ENCODE results near the gene TBKBP1.

TBKBP1 gene

DNA sequence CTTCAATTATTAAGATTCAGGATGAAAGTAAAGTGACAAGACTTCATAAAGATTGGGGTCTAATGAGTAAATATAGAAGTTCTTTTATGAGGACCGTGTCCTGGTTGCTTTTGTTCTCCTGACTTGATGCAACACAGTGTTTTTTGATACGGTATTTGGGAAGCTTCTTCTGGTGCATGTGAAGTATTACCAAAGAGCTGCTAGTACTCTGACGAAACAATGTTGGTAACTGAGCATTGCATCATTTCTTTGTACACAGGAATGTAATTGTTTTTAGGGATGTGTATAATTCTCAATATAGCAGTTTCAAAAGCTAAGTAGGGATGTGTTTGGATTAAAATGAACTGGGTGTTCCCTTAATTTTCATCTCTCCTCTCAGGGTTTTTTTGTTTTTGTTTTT, 28.3 kb upstream of the TBKBP1 start:
- no peaks in the 10 kb centered on the region for H3K9me3 ChIP-seq (ENCODE audit: insufficient read depth, low read depth, low read length)
- no peaks in the 10 kb centered on the region for H3K4me1 ChIP-seq (ENCODE audit: control insufficient read depth in 1 of 2, insufficient read depth in 2 of 2, low read length in 2 of 2)
- peaks cover 53 to 80% of the 10 kb centered on the region in 2 experiments for H3K36me3 ChIP-seq (ENCODE audit: control insufficient read depth in 1 of 2, insufficient read depth in 2 of 2, low read length in 2 of 2)

DNA sequence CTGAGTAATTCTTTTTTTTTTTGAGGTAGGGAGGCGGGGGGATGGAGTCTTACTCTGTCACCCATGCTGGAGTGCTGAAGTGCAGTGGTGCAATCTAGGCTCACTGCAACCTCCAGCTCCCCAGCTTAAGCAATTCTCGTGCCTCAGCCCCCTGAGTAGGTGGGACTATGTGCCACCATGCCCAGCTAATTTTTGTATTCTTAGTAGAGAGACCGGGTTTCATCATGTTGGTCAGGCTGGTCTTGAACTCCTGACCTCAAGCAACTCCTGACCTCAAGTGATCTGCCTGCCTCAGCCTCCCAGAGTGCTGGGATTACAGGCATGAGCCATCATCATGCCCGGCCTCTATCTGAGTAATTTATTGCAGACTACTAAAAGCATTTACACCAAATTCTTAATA, 24.9 kb upstream of the TBKBP1 start:
- Histone ChIP-seq H3K14ac (ENCODE audit: low read length) (no peak overlapping the region), H3K9me3 (ENCODE audit: insufficient read depth, low read depth, low read length) (no peaks in the 10 kb centered on the region), H4K91ac (ENCODE audit: low read depth, low read length) (no peak overlapping the region), H3K4me2 (ENCODE audit: low read length) (no peak overlapping the region), H4K12ac (ENCODE audit: low read depth, low read length) (no peak overlapping the region), H2BK12ac (ENCODE audit: low read length) (no peak overlapping the region), H2AK5ac (ENCODE audit: low read length) (no peak overlapping the region), H2BK120ac (ENCODE audit: insufficient read depth, low read length, poor library complexity) (no peak overlapping the region), H3K4me3 (ENCODE audit: low read depth, low read length) (no peak overlapping the region), H3K4me1 (ENCODE audit: control insufficient read depth in 1 of 2, insufficient read depth in 2 of 2, low read length in 2 of 2) (no peaks in the 10 kb centered on the region), H2AFZ (ENCODE audit: insufficient read depth, low read length, poor library complexity) (no peak overlapping the region), H3K18ac (ENCODE audit: low read length) (no peak overlapping the region), H3K4ac (ENCODE audit: low read depth, low read length) (no peak overlapping the region), H2BK5ac (ENCODE audit: low read depth, low read length, poor library complexity) (no peak overlapping the region), H4K8ac (ENCODE audit: low read depth, low read length) (no peak overlapping the region), H3K27ac (ENCODE audit: low read depth, low read length) (no peak overlapping the region), H3K9ac (ENCODE audit: low read length) (no peak overlapping the region), H3K36me3 (ENCODE audit: control insufficient read depth in 1 of 2, insufficient read depth in 2 of 2, low read length in 2 of 2) (peaks cover 44 to 74% of the 10 kb centered on the region in 2 experiments), H3K23ac (ENCODE audit: low read length) (no peak overlapping the region), H3K27me3 (ENCODE audit: insufficient read depth, low read length) (no peaks in the 10 kb centered on the region), H3K79me2 (ENCODE audit: control insufficient read depth, insufficient read depth, low read length, poor library complexity) (no peaks in the 10 kb centered on the region), H3K79me1 (ENCODE audit: low read length) (no peaks in the 10 kb centered on the region)
- no CpG with 5 or more reads among the region's 4 CpGs for WGBS (ENCODE audit: extremely low coverage, insufficient coverage, insufficient read length)
- DNase-seq, result no peak

More for the DNA sequence above, 28.3 kb upstream of the TBKBP1 start:
- Histone ChIP-seq H2BK12ac (ENCODE audit: low read length) (no peak overlapping the region), H3K27ac (ENCODE audit: low read depth, low read length) (no peak overlapping the region), H3K79me1 (ENCODE audit: low read length) (no peaks in the 10 kb centered on the region), H3K14ac (ENCODE audit: low read length) (no peak overlapping the region), H3K27me3 (ENCODE audit: insufficient read depth, low read length) (no peaks in the 10 kb centered on the region), H3K9ac (ENCODE audit: low read length) (no peak overlapping the region), H2BK120ac (ENCODE audit: insufficient read depth, low read length, poor library complexity) (no peak overlapping the region), H3K4me2 (ENCODE audit: low read length) (no peak overlapping the region), H4K12ac (ENCODE audit: low read depth, low read length) (no peak overlapping the region), H3K18ac (ENCODE audit: low read length) (no peak overlapping the region), H3K79me2 (ENCODE audit: control insufficient read depth, insufficient read depth, low read length, poor library complexity) (no peaks in the 10 kb centered on the region), H3K23ac (ENCODE audit: low read length) (no peak overlapping the region), H3K4me3 (ENCODE audit: low read depth, low read length) (no peak overlapping the region), H4K91ac (ENCODE audit: low read depth, low read length) (no peak overlapping the region), H2AFZ (ENCODE audit: insufficient read depth, low read length, poor library complexity) (no peak overlapping the region), H2BK5ac (ENCODE audit: low read depth, low read length, poor library complexity) (no peak overlapping the region), H2AK5ac (ENCODE audit: low read length) (no peak overlapping the region), H4K8ac (ENCODE audit: low read depth, low read length) (no peak overlapping the region), H3K4ac (ENCODE audit: low read depth, low read length) (no peak overlapping the region)
- WGBS (ENCODE audit: extremely low coverage, insufficient coverage, insufficient read length), result no CpG with 5 or more reads among the region's 3 CpGs
- DNase-seq, result peak in 1 of 2 donors; percentile 34

DNA sequence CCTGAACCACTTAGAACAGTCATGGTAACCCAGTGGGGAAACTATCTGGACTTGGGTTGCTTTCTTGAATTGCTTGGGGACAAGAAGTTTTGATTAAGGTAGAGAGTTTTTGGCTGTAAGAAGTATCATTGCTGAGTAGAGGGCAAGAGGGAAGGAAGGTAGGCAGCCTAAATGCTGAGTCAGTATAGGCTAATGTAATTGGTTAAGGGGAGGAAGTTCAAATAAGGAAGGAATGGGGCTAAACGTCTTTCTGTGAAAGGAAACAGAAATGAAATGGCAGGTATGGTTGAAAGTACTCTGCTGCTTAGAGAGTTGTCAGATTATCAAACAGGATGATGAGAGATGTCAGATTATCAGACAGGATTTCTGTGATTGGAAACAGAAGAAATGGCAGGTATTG, 23.9 kb upstream of the TBKBP1 start:
- no peak overlapping the region for H2AFZ ChIP-seq (ENCODE audit: insufficient read depth, low read length, poor library complexity)

DNA sequence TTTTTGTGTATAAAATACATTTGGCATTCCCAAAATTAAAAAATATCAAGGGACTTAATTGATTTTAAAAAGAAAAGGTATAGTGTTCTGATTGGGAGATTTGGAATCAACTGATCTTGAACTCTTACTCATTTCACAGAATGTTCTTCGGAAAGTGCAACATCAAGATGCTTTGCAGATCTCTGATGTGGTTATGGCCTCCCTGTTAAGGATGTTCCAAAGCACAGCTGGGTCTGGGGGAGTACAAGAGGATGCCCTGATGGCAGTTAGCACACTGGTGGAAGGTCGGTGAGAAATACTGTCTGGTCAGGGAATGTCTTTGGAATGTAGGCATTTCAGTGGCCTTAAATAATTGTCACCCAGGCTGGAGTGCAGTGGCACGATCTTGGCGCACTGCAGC, 19.5 kb upstream of the TBKBP1 start:
- WGBS (ENCODE audit: extremely low coverage, insufficient coverage, insufficient read length), result no CpG with 5 or more reads among the region's 4 CpGs
- Histone ChIP-seq H3K18ac (ENCODE audit: low read length) (peak overlapping the region; percentile 47), H3K14ac (ENCODE audit: low read length) (no peak overlapping the region), H3K27me3 (ENCODE audit: insufficient read depth, low read length) (no peaks in the 10 kb centered on the region), H4K8ac (ENCODE audit: low read depth, low read length) (no peak overlapping the region), H4K12ac (ENCODE audit: low read depth, low read length) (peak overlapping the region; percentile 32), H2AK5ac (ENCODE audit: low read length) (no peak overlapping the region), H3K4me1 (ENCODE audit: control insufficient read depth in 1 of 2, insufficient read depth in 2 of 2, low read length in 2 of 2) (no peaks in the 10 kb centered on the region), H4K91ac (ENCODE audit: low read depth, low read length) (no peak overlapping the region), H3K9ac (ENCODE audit: low read length) (no peak overlapping the region), H3K23ac (ENCODE audit: low read length) (no peak overlapping the region), H2BK5ac (ENCODE audit: low read depth, low read length, poor library complexity) (no peak overlapping the region), H2AFZ (ENCODE audit: insufficient read depth, low read length, poor library complexity) (no peak overlapping the region), H3K4me2 (ENCODE audit: low read length) (no peak overlapping the region), H3K4me3 (ENCODE audit: low read depth, low read length) (no peak overlapping the region), H3K4ac (ENCODE audit: low read depth, low read length) (no peak overlapping the region), H3K36me3 (ENCODE audit: control insufficient read depth in 1 of 2, insufficient read depth in 2 of 2, low read length in 2 of 2) (peaks cover 42 to 82% of the 10 kb centered on the region in 2 experiments), H2BK120ac (ENCODE audit: insufficient read depth, low read length, poor library complexity) (no peak overlapping the region), H3K79me1 (ENCODE audit: low read length) (no peaks in the 10 kb centered on the region), H3K79me2 (ENCODE audit: control insufficient read depth, insufficient read depth, low read length, poor library complexity) (no peaks in the 10 kb centered on the region), H3K9me3 (ENCODE audit: insufficient read depth, low read depth, low read length) (peaks cover 4% of the 10 kb centered on the region), H3K27ac (ENCODE audit: low read depth, low read length) (no peak overlapping the region), H2BK12ac (ENCODE audit: low read length) (no peak overlapping the region)
- no peak for DNase-seq

More for the DNA sequence above, 23.9 kb upstream of the TBKBP1 start:
- H3K14ac ChIP-seq (ENCODE audit: low read length), result no peak overlapping the region
- no peak overlapping the region for H2AK5ac ChIP-seq (ENCODE audit: low read length)
- H4K91ac ChIP-seq (ENCODE audit: low read depth, low read length), result no peak overlapping the region
- no peak overlapping the region for H4K12ac ChIP-seq (ENCODE audit: low read depth, low read length)
- H3K4me1 ChIP-seq (ENCODE audit: control insufficient read depth in 1 of 2, insufficient read depth in 2 of 2, low read length in 2 of 2), result no peaks in the 10 kb centered on the region
- no peak overlapping the region for H3K27ac ChIP-seq (ENCODE audit: low read depth, low read length)
- no peak overlapping the region for H3K23ac ChIP-seq (ENCODE audit: low read length)
- H3K4ac ChIP-seq (ENCODE audit: low read depth, low read length), result no peak overlapping the region
- H3K36me3 ChIP-seq (ENCODE audit: control insufficient read depth in 1 of 2, insufficient read depth in 2 of 2, low read length in 2 of 2), result peaks cover 48 to 76% of the 10 kb centered on the region in 2 experiments
- no peak overlapping the region for H3K18ac ChIP-seq (ENCODE audit: low read length)
- H2BK5ac ChIP-seq (ENCODE audit: low read depth, low read length, poor library complexity), result no peak overlapping the region
- H3K79me2 ChIP-seq (ENCODE audit: control insufficient read depth, insufficient read depth, low read length, poor library complexity), result no peaks in the 10 kb centered on the region
- H3K9ac ChIP-seq (ENCODE audit: low read length), result no peak overlapping the region
- WGBS (ENCODE audit: extremely low coverage, insufficient coverage, insufficient read length), result no CpG with 5 or more reads among the region's 1 CpG
- peaks cover 4% of the 10 kb centered on the region for H3K9me3 ChIP-seq (ENCODE audit: insufficient read depth, low read depth, low read length)
- no peak overlapping the region for H3K4me3 ChIP-seq (ENCODE audit: low read depth, low read length)
- no peak overlapping the region for H4K8ac ChIP-seq (ENCODE audit: low read depth, low read length)
- H2BK12ac ChIP-seq (ENCODE audit: low read length), result no peak overlapping the region
- no peaks in the 10 kb centered on the region for H3K79me1 ChIP-seq (ENCODE audit: low read length)
- H2BK120ac ChIP-seq (ENCODE audit: insufficient read depth, low read length, poor library complexity), result no peak overlapping the region
- H3K4me2 ChIP-seq (ENCODE audit: low read length), result no peak overlapping the region
- H3K27me3 ChIP-seq (ENCODE audit: insufficient read depth, low read length), result no peaks in the 10 kb centered on the region
- no peak for DNase-seq
